Chondrocyte (in vitro differentiated cells): ENCODE results near the gene CETN2. TPM values are rescaled to one million over a fixed set of nuclear protein-coding genes. Genes with fewer than 3 reads are reported as not detected.
"Not testable (repeated sequence)": the region's sequence is repeated elsewhere in the genome, so short reads cannot be mapped to it uniquely, and the experiment has no call there.

Source experiments
- DNase-seq: peaks from one replicate; pipeline ENCODE4 v3.0.0; 2021; ENCODE audit warnings: mixed read lengths, low spot score
- H3K27ac Mint-ChIP-seq: one replicate; pipeline ENCODE4 v1.8.0; 2021; ENCODE audit warnings: mild to moderate bottlenecking, moderate library complexity, mixed read lengths; ENCODE audit not compliant: unreplicated experiment
- H3K27me3 Mint-ChIP-seq: 2 replicates; pipeline ENCODE4 v1.8.0; 2021; ENCODE audit warnings: low read depth, mixed read lengths
- H3K36me3 Mint-ChIP-seq: 2 replicates; pipeline ENCODE4 v1.8.0; 2021; ENCODE audit warnings: low read depth, mixed read lengths
- H3K4me1 Mint-ChIP-seq: 2 replicates; pipeline ENCODE4 v1.8.0; 2021; ENCODE audit warnings: low read depth, mild to moderate bottlenecking, mixed read lengths
- H3K4me3 Mint-ChIP-seq: one replicate; pipeline ENCODE4 v1.8.0; 2021; ENCODE audit warnings: mild to moderate bottlenecking, moderate library complexity, mixed read lengths; ENCODE audit not compliant: unreplicated experiment
- H3K9me3 Mint-ChIP-seq: 2 replicates; pipeline ENCODE4 v1.8.0; 2021; ENCODE audit warnings: low read depth, mixed read lengths
- total RNA-seq: library from RNA; stranded (reverse); gene quantifications from 3 replicates; pipeline ENCODE4 v1.2.1, GENCODE V29; 2021
- TF ChIP-seq, protein P1 (sequence below): fragments of 200-600 bp; sonication (generic); IDR thresholded peaks from 2 replicates; pipeline ENCODE4 v1.5.0; 2021; ENCODE audit warnings: antibody characterized with exemption, mild to moderate bottlenecking, moderate library complexity

The CETN2 gene
- total RNA-seq, 1 donor from 2014 or later = 30.0 TPM

DNA sequence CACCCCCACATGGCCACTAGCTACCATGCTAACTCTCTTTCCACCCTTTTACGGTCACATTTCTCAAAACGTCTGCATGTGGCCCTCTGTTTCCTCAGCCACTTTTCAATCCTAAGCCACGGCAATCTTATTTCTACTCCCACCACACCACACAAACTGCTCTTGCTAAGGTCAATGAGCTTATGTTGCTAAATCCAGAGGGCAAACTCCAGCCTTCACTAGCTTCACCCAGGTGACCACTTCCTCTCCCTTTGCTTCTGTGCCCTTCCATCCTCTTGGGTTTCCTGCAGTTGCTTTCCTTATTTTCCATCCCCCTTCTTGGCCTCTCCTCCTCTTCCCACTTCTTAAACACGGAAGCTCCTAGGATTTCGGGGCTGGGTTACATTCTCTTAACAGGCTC lies 16.5 kb downstream of the CETN2 start:
- Mint-ChIP-seq H3K36me3 (no peaks in the 10 kb centered on the region), H3K9me3 (peaks cover 4% of the 10 kb centered on the region), H3K27ac (no peak overlapping the region), H3K27me3 (no peaks in the 10 kb centered on the region), H3K4me3 (no peak overlapping the region), H3K4me1 (no peaks in the 10 kb centered on the region)
- TF ChIP-seq, protein P1, sequence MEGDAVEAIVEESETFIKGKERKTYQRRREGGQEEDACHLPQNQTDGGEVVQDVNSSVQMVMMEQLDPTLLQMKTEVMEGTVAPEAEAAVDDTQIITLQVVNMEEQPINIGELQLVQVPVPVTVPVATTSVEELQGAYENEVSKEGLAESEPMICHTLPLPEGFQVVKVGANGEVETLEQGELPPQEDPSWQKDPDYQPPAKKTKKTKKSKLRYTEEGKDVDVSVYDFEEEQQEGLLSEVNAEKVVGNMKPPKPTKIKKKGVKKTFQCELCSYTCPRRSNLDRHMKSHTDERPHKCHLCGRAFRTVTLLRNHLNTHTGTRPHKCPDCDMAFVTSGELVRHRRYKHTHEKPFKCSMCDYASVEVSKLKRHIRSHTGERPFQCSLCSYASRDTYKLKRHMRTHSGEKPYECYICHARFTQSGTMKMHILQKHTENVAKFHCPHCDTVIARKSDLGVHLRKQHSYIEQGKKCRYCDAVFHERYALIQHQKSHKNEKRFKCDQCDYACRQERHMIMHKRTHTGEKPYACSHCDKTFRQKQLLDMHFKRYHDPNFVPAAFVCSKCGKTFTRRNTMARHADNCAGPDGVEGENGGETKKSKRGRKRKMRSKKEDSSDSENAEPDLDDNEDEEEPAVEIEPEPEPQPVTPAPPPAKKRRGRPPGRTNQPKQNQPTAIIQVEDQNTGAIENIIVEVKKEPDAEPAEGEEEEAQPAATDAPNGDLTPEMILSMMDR = no peak
- no peak for DNase-seq

GRCh38 chrX:152813206-152813605 lies 17.4 kb downstream of the CETN2 start:
- Mint-ChIP-seq H3K27me3 (no peaks in the 10 kb centered on the region), H3K36me3 (no peaks in the 10 kb centered on the region), H3K4me3 (no peak overlapping the region), H3K4me1 (no peaks in the 10 kb centered on the region), H3K9me3 (peaks cover 10% of the 10 kb centered on the region), H3K27ac (no peak overlapping the region)
- DNase-seq = no peak
- TF ChIP-seq, protein P1 = no peak

DNA sequence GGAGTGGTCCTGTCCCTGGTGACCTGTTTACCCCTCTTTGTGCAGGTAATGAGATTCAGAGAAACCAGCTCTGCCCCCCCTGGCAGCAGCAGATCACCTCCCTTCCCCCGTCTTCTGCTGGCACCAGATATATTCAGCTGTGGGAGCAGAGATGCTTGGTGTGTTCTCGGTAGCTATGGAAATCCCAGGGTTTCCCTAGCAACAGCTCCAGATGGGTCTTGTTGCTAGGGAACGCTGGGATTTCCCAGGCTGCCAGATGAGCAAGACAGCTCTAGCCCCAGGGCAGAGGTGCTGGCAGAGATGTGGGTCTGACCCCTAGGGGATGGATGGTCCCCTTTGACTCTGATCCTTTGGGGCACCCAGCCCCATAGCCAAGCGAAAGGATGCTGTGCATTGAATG lies 20.2 kb downstream of the CETN2 start:
- Mint-ChIP-seq H3K36me3 (no peaks in the 10 kb centered on the region), H3K27me3 (no peaks in the 10 kb centered on the region)
- TF ChIP-seq, protein P1 = no peak

DNA sequence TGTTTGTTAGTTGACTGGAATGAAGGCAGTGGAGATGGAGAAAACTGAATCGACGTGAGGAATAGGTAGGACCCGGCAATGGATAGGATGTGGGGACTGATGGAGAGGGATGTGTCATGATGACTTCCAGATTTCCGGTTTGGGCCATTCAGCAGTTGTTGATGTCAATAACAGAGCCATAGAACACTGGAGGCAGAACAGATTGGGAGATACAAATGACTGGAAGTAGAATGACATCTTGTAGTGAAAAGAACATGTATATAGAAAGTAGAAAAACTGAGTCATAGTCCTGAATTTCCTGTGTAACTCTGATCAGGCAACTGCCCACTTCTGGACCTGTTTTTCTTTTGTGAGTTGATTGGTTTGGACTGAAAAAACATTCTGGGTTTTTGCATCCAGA lies 24.5 kb downstream of the CETN2 start:
- H3K27me3 Mint-ChIP-seq = peaks cover 3% of the 10 kb centered on the region
- no peaks in the 10 kb centered on the region for H3K4me1 Mint-ChIP-seq
- no peak overlapping the region for H3K4me3 Mint-ChIP-seq
- no peaks in the 10 kb centered on the region for H3K36me3 Mint-ChIP-seq
- no peak for DNase-seq
- no peak overlapping the region for H3K27ac Mint-ChIP-seq
- peaks cover 22% of the 10 kb centered on the region for H3K9me3 Mint-ChIP-seq
- TF ChIP-seq, protein P1 = no peak

More for the DNA sequence above, 20.2 kb downstream of the CETN2 start:
- H3K9me3 Mint-ChIP-seq = peaks cover 17% of the 10 kb centered on the region
- no peak for DNase-seq
- H3K4me3 Mint-ChIP-seq = no peak overlapping the region
- H3K4me1 Mint-ChIP-seq = no peaks in the 10 kb centered on the region
- no peak overlapping the region for H3K27ac Mint-ChIP-seq

DNA sequence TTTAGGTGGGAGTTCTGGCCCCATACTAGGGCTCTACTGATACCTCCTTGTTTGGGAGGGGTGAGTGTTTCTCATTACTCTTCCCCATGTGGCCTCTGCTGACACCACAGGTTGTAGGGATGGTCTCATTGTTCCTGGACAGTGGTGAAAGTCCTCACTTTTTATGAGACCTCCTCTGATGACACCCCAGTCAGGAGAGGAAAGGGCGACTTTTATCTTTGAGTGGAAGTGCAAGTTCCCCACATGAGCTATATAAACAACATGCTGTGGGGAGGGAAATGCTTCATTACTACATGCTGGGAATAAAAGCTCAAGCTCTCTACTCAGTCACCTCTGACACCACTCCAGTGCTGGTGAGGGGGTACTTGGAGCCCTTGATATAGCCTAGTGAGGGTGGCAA lies 31.6 kb downstream of the CETN2 start:
- peaks cover 8% of the 10 kb centered on the region for H3K27me3 Mint-ChIP-seq
- H3K4me1 Mint-ChIP-seq = no peaks in the 10 kb centered on the region
- H3K36me3 Mint-ChIP-seq = no peaks in the 10 kb centered on the region
- peaks cover 10% of the 10 kb centered on the region for H3K9me3 Mint-ChIP-seq
- H3K4me3 Mint-ChIP-seq = no peak overlapping the region
- H3K27ac Mint-ChIP-seq = no peak overlapping the region
- no peak for DNase-seq
- TF ChIP-seq, protein P1 = no peak

DNA sequence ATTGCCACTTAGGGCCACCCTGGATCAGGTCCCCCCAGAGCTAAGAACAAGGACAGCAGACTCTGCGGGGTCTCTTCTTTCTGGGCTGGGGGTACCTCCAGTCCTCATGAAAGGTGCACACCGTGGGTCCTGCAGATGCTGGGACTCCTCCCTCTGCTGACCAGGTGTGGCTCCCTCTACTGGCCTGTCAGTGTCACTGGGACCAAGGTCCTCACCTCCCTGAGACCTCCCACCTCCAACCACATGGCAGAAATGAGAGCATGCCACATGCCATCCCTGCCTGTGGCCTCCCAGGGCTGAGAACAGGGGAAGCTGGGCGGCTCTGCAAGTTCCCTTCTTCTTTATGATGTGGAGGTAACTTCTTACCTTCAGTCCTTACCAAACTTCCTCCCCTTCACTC lies 43.5 kb downstream of the CETN2 start:
- not testable (repeated sequence) for H3K9me3 Mint-ChIP-seq, DNase-seq, H3K4me3 Mint-ChIP-seq, H3K36me3 Mint-ChIP-seq, H3K27me3 Mint-ChIP-seq, H3K27ac Mint-ChIP-seq, H3K4me1 Mint-ChIP-seq
